ENCODE measurements around the gene GAPVD1.
"Not testable (repeated sequence)": the region's sequence is repeated elsewhere in the genome, so short reads cannot be mapped to it uniquely, and the experiment has no call there.

The GAPVD1 gene

DNA sequence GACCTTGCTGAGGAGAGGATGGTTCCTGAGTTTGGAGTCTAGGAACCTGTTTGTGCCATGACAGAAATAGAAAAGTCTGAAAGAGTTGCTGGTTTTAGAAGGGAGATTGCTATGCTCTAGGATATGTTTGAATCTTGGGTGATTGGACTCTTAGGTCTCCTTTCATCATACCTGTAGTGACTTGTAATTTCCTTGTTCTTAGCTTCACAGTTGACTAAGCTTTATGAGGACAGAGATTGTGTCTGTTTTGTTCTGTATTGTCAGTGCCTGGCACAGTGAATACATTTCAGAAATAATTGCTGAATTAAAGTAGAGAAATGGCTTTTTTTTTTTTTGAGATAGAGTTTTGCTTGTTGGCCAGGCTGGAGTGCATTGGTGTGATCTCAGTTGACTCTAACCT, 31.5 kb downstream of the GAPVD1 start:
- in situ Hi-C loops (cut with MboI; ENCODE audit: low sequenced_read_pairs, unreplicated experiment): no loop called here
- DNase-seq (ENCODE audit: low spot score): no peak
- TF ChIP-seq, protein P1, sequence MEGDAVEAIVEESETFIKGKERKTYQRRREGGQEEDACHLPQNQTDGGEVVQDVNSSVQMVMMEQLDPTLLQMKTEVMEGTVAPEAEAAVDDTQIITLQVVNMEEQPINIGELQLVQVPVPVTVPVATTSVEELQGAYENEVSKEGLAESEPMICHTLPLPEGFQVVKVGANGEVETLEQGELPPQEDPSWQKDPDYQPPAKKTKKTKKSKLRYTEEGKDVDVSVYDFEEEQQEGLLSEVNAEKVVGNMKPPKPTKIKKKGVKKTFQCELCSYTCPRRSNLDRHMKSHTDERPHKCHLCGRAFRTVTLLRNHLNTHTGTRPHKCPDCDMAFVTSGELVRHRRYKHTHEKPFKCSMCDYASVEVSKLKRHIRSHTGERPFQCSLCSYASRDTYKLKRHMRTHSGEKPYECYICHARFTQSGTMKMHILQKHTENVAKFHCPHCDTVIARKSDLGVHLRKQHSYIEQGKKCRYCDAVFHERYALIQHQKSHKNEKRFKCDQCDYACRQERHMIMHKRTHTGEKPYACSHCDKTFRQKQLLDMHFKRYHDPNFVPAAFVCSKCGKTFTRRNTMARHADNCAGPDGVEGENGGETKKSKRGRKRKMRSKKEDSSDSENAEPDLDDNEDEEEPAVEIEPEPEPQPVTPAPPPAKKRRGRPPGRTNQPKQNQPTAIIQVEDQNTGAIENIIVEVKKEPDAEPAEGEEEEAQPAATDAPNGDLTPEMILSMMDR (IDR thresholded peaks at IDR 0.05; ENCODE audit: borderline replicate concordance, control extremely low read depth, extremely low read depth, insufficient read depth, missing control alignments): no peak

DNA sequence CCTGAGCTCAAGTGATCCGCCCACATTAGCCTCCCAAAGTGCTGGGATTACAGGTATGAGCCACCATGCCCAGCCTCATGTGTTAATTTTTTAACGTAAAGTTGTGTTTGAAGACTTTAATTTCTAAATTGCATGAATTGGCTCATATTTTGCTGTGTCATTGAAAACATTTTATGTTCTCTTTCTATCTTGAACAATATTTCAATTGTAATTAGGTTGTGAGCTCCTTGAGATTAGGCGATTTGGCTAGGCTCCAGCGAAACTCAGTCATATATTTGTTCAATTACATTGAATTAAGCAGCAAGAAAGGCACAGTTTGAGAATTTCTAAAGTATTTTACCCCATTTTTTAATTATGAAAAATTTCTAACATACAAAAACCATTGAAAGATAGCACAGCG, 34.0 kb downstream of the GAPVD1 start:
- no peak for DNase-seq (ENCODE audit: low spot score)
- in situ Hi-C loops (cut with MboI; ENCODE audit: low sequenced_read_pairs, unreplicated experiment): no loop called here
- TF ChIP-seq, protein P1 (IDR thresholded peaks at IDR 0.05; ENCODE audit: borderline replicate concordance, control extremely low read depth, extremely low read depth, insufficient read depth, missing control alignments): no peak

DNA sequence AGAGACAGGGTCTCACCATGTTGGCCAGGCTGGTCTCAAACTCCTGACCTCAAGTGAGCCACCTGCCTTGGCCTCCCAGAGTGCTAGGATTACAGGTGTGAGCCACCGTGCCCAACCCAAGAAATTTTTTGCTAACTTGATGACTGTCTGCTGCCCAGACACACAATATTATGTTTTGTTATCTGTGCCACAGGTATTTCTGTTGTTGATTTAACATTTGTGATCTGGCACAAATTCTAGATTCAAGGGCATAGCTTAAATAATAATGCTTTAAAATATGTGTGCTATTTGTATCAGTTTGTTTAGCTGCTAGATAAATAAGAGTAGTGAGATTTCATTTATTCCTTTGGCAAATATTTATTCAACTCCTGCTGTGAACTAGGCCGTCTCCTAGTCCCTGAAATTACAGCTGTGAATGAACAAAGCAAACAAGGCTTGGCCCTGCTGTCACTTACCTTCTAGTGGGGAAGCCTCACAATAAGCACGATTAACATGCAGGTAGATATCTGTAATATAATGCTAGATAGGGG, 35.3 kb downstream of the GAPVD1 start:
- in situ Hi-C loops (cut with MboI; ENCODE audit: low sequenced_read_pairs, unreplicated experiment): no loop called here
- DNase-seq (ENCODE audit: low spot score): no peak
- TF ChIP-seq, protein P1 (IDR thresholded peaks at IDR 0.05; ENCODE audit: borderline replicate concordance, control extremely low read depth, extremely low read depth, insufficient read depth, missing control alignments): no peak

DNA sequence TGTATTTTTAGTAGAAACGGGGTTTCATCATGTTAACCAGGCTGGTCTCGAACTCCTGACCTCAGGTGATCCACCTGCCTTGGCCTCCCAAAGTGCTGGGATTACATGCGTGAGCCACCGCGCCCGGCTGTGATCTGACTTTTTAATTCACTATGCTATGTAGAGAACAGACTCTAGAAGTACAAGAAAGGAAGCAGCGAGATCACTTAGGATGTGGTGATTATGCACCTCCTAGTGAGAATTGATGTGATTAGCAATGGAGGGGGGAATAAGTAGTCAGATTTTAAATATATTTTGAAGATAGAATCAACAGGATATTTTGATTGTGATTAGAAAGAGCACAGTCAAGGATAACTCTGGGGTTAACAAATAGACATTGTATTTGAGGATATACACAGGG, 36.3 kb downstream of the GAPVD1 start:
- in situ Hi-C loops (cut with MboI; ENCODE audit: low sequenced_read_pairs, unreplicated experiment): no loop called here
- TF ChIP-seq, protein P1 (IDR thresholded peaks at IDR 0.05; ENCODE audit: borderline replicate concordance, control extremely low read depth, extremely low read depth, insufficient read depth, missing control alignments): no peak
- DNase-seq (ENCODE audit: low spot score): no peak

DNA sequence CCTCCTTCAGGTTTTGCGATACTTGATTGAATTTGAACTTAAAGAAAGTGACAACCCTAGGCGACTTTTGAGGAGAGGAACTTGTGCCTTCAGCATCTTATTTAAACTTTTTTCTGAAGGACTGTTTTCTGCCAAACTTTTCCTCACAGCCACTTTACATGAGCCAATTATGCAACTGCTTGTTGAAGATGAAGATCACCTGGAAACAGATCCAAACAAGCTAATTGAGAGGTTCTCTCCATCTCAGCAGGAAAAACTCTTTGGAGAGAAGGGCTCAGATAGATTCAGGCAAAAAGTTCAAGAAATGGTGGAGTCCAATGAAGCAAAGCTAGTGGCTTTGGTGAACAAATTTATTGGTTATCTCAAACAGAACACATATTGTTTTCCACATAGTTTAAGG, 40.6 kb downstream of the GAPVD1 start:
- in situ Hi-C loops (cut with MboI; ENCODE audit: low sequenced_read_pairs, unreplicated experiment): no loop called here
- TF ChIP-seq, protein P1 (IDR thresholded peaks at IDR 0.05; ENCODE audit: borderline replicate concordance, control extremely low read depth, extremely low read depth, insufficient read depth, missing control alignments): no peak
- no peak for DNase-seq (ENCODE audit: low spot score)

DNA sequence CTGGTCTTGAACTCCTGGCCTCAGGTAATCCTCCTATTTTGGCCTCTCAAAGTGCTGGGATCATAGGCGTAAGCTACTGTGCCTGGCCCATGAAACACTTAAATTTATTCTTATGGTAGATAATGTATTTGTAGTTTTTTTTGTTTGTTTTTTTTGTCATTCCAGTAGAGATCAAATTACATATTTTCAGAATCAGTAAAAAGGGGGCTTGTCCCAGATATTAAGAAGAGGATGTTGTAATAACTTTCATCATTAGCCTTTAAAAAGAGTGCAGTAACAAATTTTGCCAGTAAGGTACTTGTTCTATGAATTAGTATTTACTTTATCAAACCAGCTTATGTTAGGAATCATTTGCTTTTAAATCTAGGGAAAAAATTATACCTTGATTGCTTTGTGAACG, 42.6 kb downstream of the GAPVD1 start:
- in situ Hi-C loops (cut with MboI; ENCODE audit: low sequenced_read_pairs, unreplicated experiment): no loop called here
- DNase-seq (ENCODE audit: low spot score): no peak
- TF ChIP-seq, protein P1 (IDR thresholded peaks at IDR 0.05; ENCODE audit: borderline replicate concordance, control extremely low read depth, extremely low read depth, insufficient read depth, missing control alignments): no peak

DNA sequence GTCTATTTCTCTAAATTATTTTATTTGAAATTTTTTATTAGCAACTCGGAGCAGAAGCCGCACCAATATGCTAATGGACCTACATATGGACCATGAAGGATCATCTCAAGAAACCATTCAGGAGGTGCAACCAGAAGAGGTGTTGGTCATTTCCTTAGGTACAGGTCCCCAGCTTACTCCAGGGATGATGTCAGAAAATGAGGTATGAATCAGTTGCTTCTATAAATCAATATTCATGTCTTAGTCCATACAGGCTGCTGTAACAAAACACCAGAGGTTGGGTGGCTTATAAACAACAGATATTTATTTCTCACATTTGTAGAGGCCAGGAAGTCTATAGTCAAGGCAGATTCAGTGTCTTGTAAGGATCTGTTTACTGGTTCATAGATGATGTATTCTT, 50.8 kb downstream of the GAPVD1 start:
- TF ChIP-seq, protein P1 (IDR thresholded peaks at IDR 0.05; ENCODE audit: borderline replicate concordance, control extremely low read depth, extremely low read depth, insufficient read depth, missing control alignments): no peak
- in situ Hi-C loops (cut with MboI; ENCODE audit: low sequenced_read_pairs, unreplicated experiment): no loop called here
- DNase-seq (ENCODE audit: low spot score): no peak

DNA sequence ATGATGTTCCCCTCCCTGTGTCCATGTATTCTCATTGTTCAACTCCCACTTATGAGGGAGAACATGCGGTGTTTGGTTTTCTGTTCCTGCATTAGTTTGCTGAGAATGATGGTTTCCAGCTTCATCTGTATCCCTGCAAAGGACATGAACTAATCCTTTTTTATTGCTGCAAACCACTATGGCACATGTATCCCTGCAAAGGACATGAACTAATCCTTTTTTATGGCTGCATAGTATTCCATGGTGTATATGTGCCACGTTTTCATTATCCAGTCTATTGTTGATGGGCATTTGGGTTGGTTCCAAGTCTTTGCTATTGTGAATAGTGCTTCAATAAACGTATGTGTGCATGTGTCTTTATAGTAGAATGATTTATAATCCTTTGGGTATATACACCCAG, 54.7 kb downstream of the GAPVD1 start:
- in situ Hi-C loops (cut with MboI; ENCODE audit: low sequenced_read_pairs, unreplicated experiment); DNase-seq (ENCODE audit: low spot score): not testable (repeated sequence)
